HEK293T (cell line): ENCODE measurements around the gene PHLPP1.

ENCODE experiments used
- CTCF ChIA-PET: fragments of 350-600 bp; formaldehyde crosslinking; extraction: SDS; loops from one replicate; lab custom pipeline; 2021; ENCODE audit warnings: antibody characterized with exemption, inconsistent platforms; lab: Yijun Ruan, JAX
- POLR2A ChIA-PET: fragments of 350-600 bp; formaldehyde crosslinking; extraction: SDS; loops from one replicate; lab custom pipeline; 2020; ENCODE audit warnings: antibody characterized with exemption, inconsistent platforms; lab: Yijun Ruan, JAX
- DNase-seq: peaks from one replicate; pipeline ENCODE4 v3.0.0; 2012; ENCODE audit warnings: mixed read lengths; ENCODE audit errors: extremely low spot score
- ARNT ChIP-seq: fragments of 450-650 bp; IDR thresholded peaks from 2 replicates; pipeline ENCODE4 v1.6.1; 2017; ENCODE audit warnings: mild to moderate bottlenecking
- BHLHE40 ChIP-seq: fragments of 450-650 bp; IDR thresholded peaks from 2 replicates; pipeline ENCODE4 v1.6.1; 2016; ENCODE audit warnings: mild to moderate bottlenecking, moderate library complexity, borderline replicate concordance
- CTBP1 ChIP-seq: fragments of 450-650 bp; IDR thresholded peaks from 2 replicates; pipeline ENCODE4 v1.6.1; 2016; ENCODE audit warnings: borderline replicate concordance
- ELF4 ChIP-seq: fragments of 450-650 bp; IDR thresholded peaks from 2 replicates; pipeline ENCODE4 v1.6.1; 2017; ENCODE audit warnings: antibody characterized with exemption
- FOXA1 ChIP-seq: fragments of 450-650 bp; IDR thresholded peaks from 2 replicates; pipeline ENCODE4 v1.6.1; 2016; ENCODE audit warnings: mild to moderate bottlenecking
- FOXK2 ChIP-seq: fragments of 450-650 bp; IDR thresholded peaks from 2 replicates; pipeline ENCODE4 v1.6.1; 2016; ENCODE audit warnings: mild to moderate bottlenecking
- FOXM1 ChIP-seq: fragments of 450-650 bp; IDR thresholded peaks from 2 replicates; pipeline ENCODE4 v1.6.1; 2017; ENCODE audit warnings: mild to moderate bottlenecking, borderline replicate concordance
- HDGF ChIP-seq: fragments of 450-650 bp; IDR thresholded peaks from 2 replicates; pipeline ENCODE4 v1.6.1; 2017; ENCODE audit warnings: antibody characterized with exemption, borderline replicate concordance
- L3MBTL2 ChIP-seq: fragments of 450-650 bp; conservative IDR thresholded peaks from 2 replicates; pipeline ENCODE4 v1.6.1; 2016; ENCODE audit warnings: mild to moderate bottlenecking
- LEF1 ChIP-seq: fragments of 450-650 bp; IDR thresholded peaks from 2 replicates; pipeline ENCODE4 v1.6.1; 2017; ENCODE audit warnings: mild to moderate bottlenecking, borderline replicate concordance
- NFRKB ChIP-seq: fragments of 450-650 bp; IDR thresholded peaks from 2 replicates; pipeline ENCODE4 v1.6.1; 2016; ENCODE audit warnings: mild to moderate bottlenecking, moderate library complexity
- SP1 ChIP-seq: fragments of 450-650 bp; IDR thresholded peaks from 2 replicates; pipeline ENCODE4 v1.6.1; 2017
- SUZ12 ChIP-seq: fragments of 450-650 bp; IDR thresholded peaks from 2 replicates; pipeline ENCODE4 v1.6.1; 2016; ENCODE audit warnings: mild to moderate bottlenecking
- TARDBP ChIP-seq: fragments of 450-650 bp; IDR thresholded peaks from 2 replicates; pipeline ENCODE4 v1.6.1; 2016
- ZNF384 ChIP-seq: fragments of 450-650 bp; IDR thresholded peaks from 2 replicates; pipeline ENCODE4 v1.6.1; 2016
- TF ChIP-seq, protein P1 (sequence below): fragments of 450-650 bp; IDR thresholded peaks from 2 replicates; pipeline ENCODE4 v1.6.1; 2016

The PHLPP1 gene

DNA sequence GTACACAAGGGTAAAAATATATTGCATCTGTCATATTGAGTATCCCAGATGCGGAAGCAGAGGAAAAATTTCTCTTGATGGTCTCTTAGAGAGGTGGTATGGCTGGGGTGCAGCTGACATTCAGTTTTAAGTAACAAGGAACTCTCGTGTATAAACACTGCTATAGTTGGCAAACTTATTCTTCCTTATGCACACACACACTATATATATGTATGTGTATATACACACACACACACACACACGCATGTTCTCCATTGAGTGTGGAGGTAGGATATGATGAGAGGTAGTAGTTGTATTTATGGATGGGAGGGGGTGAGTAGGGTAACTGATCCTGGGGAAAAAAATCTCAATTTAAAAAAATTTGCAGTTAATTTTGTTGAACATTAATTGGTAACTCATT lies 10.6 kb downstream of the PHLPP1 start:
- no peak for DNase-seq
- TF ChIP-seq SUZ12: no peak
- no peak for TF ChIP-seq NFRKB
- no peak for TF ChIP-seq ZNF384
- ChIA-PET POLR2A (no interaction called here), CTCF (no interaction called here)

GRCh38 chr18:62728254-62728653 lies 12.9 kb downstream of the PHLPP1 start:
- ChIA-PET POLR2A (no interaction called here), CTCF (interaction anchor here (0.6 to 0.7 kb wide), 2 partner anchors 595 to 1246 kb away, joined by 3 to 5 read pairs; no protein-coding TSS in a partner anchor)
- TF ChIP-seq CTBP1 (no peak), SUZ12 (no peak)
- no peak for DNase-seq

DNA sequence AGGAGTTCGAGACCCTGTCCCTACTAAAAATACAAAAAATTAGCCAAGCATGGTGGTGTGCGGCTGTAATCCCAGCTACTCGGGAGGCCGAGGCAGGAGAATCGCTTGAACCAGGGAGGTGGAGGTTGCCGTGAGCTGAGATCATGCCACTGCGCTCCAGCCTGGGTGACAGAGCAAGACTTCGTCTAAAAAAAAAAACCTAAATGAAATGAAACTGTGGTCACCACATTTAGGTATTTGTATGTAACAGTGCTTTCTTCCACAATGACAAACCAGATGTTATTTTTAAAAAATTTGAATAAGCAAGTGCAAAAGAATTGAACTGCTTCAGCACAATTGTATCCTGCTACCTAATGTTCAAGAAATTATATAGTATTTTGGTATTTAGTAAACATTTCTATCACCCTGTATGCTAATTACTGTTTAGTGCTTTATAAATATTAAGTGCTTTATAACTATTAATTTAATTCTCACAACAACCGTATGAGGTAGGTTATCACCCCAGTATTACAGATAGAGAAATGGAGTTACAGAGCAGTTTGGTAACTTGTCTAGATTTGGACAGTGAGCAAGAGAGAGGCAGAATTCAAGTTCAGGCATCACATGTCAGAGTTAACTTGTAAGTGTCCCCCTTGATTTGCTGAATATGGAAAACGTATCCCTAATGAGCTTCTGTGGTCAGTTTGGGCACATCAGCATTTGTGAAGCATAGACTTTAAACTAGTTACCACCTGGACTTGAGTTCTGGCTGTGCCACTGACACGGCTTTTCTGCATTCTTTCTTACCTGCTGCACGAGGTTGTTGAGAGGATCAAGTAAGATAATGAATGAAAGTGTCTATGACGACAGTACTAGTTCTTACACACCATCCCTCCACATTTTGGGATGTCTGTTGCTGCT lies 14.4 kb downstream of the PHLPP1 start:
- POLR2A ChIA-PET: no interaction called here
- TF ChIP-seq FOXK2 (no peak), L3MBTL2 (no peak), SP1 (no peak), HDGF (no peak), ARNT (no peak), FOXM1 (no peak), SUZ12 (no peak), CTBP1 (no peak), ZNF384 (no peak), ELF4 (no peak), LEF1 (no peak), NFRKB (no peak), BHLHE40 (no peak), FOXA1 (no peak), TARDBP (no peak)
- TF ChIP-seq, protein P1, sequence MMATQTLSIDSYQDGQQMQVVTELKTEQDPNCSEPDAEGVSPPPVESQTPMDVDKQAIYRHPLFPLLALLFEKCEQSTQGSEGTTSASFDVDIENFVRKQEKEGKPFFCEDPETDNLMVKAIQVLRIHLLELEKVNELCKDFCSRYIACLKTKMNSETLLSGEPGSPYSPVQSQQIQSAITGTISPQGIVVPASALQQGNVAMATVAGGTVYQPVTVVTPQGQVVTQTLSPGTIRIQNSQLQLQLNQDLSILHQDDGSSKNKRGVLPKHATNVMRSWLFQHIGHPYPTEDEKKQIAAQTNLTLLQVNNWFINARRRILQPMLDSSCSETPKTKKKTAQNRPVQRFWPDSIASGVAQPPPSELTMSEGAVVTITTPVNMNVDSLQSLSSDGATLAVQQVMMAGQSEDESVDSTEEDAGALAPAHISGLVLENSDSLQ: no peak
- DNase-seq: no peak
- CTCF ChIA-PET: no interaction called here

DNA sequence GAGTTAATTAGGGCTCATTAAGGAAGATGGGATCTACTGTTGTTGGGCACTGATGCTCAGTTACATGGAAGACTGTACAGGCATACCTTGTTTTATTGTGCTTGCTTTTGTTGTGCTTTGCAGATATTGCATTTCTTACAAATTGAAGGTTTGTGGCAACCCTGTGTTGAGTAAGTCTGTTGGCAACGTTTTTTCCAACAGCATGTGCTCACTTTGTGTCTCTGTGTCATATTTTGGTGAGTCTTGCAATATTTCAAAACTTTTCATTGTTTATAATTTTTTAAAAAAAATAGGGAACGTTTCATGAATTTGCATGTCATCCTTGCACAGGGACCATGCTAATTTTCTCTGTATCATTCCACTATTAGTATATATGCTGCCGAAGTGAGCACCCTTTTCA lies 15.6 kb downstream of the PHLPP1 start:
- ChIA-PET CTCF (no interaction called here), POLR2A (interaction anchor here (0.9 kb wide), 1 partner anchor 9 kb away, joined by 3 read pairs; no protein-coding TSS in a partner anchor)
- no peak for DNase-seq
- no peak for TF ChIP-seq FOXM1
- no peak for TF ChIP-seq ARNT
- TF ChIP-seq LEF1: no peak
- no peak for TF ChIP-seq SUZ12

DNA sequence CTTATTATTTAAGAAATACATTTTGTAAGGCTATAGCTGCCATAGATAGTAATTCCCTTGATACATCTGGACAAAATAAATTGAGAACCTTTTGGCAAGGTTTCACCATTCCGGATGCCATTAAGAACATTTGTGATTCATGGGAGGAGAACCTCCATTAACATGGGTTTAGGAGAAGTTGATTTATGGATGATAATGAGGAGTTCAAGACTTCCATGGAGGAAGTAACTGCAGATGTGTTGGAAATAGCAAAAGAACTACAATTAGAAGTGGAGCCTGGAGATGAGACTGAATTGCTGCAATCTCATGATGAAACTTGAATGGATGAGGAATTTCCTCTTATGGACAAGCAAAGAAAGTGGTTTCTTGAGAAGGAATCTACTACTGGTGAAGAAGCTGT lies 17.3 kb downstream of the PHLPP1 start:
- POLR2A ChIA-PET: no interaction called here
- CTCF ChIA-PET: no interaction called here
- no peak for DNase-seq
- TF ChIP-seq FOXA1 (no peak), FOXM1 (no peak), ARNT (no peak), FOXK2 (no peak), L3MBTL2 (no peak)
- TF ChIP-seq, protein P1: no peak

DNA sequence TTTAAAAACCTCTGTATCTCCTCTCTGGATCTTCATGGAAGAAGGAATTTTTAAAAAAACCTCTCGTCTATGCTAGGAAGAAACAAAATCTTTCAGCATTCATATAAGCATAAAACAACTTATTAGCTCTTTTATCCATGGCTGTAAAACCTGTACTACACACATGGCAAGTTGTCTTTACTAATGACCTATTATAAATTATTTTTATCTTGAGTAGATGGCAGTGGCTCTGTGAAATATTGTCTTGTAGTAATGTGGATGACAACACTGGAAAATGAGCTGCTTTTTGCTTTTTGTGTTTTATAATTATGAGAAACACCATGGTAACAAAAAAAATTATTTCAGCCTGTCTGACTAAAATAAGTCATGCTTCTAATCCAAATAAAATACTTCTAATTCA lies 18.9 kb downstream of the PHLPP1 start:
- no peak for TF ChIP-seq BHLHE40
- TF ChIP-seq TARDBP: no peak
- no peak for TF ChIP-seq FOXK2
- TF ChIP-seq LEF1: no peak
- ChIA-PET POLR2A (no interaction called here), CTCF (no interaction called here)

DNA sequence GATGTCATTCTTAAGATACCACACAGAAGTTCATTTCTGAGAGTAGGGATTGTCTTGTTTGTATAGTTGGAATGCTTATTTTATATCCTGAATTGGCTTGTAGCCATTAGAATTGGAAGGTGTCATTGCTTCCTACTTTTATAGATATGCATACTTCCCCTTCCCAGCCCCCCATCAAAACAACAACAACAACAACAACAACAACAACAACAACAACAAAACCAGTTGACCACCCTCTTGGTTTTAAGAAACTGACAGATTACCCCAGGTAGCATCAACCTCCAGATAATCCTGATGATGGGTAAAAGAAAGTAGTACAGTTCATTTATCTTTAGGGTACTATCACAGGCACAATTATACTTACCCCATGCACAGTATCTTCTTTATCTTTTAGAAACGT lies 20.0 kb downstream of the PHLPP1 start:
- DNase-seq: no peak
- POLR2A ChIA-PET: no interaction called here

More for the DNA sequence above, 18.9 kb downstream of the PHLPP1 start:
- no peak for DNase-seq

More for the DNA sequence above, 20.0 kb downstream of the PHLPP1 start:
- TF ChIP-seq L3MBTL2: no peak
- TF ChIP-seq FOXM1: no peak
- TF ChIP-seq CTBP1: no peak
- no peak for TF ChIP-seq HDGF
- TF ChIP-seq, protein P1: no peak
- no peak for TF ChIP-seq FOXA1
- no peak for TF ChIP-seq ZNF384
- TF ChIP-seq ELF4: no peak
- TF ChIP-seq FOXK2: no peak
- no peak for TF ChIP-seq SUZ12
- TF ChIP-seq LEF1: no peak
- TF ChIP-seq NFRKB: no peak
- no peak for TF ChIP-seq SP1
- TF ChIP-seq ARNT: no peak
- TF ChIP-seq TARDBP: no peak
- no peak for TF ChIP-seq BHLHE40
- CTCF ChIA-PET: no interaction called here
